HL-60 (cell line): ENCODE measurements around the gene ADAMTSL5.

Source experiments
- CTCF ChIP-seq: IDR thresholded peaks from one replicate; pipeline ENCODE4 v1.5.1; 2011; ENCODE audit warnings: low read length, control low read depth, inconsistent platforms; ENCODE audit not compliant: insufficient read depth
- POLR2AphosphoS5 ChIP-seq: IDR thresholded peaks from 2 replicates; pipeline ENCODE4 v1.6.1; 2012; ENCODE audit warnings: low read depth
- SPI1 ChIP-seq: IDR thresholded peaks from 2 replicates; pipeline ENCODE4 v1.6.1; 2012; ENCODE audit warnings: low read depth, mild to moderate bottlenecking, borderline replicate concordance

- TF ChIP-seq CTCF (no peak), POLR2AphosphoS5 (no peak), SPI1 (no peak)
Measured at GRCh38 chr19:1520203-1520780, 7.5 kb upstream of the ADAMTSL5 start.
